Neural progenitor cell (in vitro differentiated cells): Measurements from ENCODE around the gene CRYGN. TPM values are rescaled to one million over a fixed set of nuclear protein-coding genes. Genes with fewer than 3 reads are reported as not detected.
A peak's percentile ranks its signal among the peaks of the same experiment; 100 is the strongest.

Experiments
- DNase-seq: peaks from one replicate; pipeline ENCODE4 v3.0.0-alpha.2; 2016; ENCODE audit warnings: low spot score
- H2AFZ ChIP-seq: fragments of 200-600 bp; sonication (generic); replicated peaks from 2 replicates; pipeline ENCODE4 v1.6.1; 2016; ENCODE audit warnings: antibody characterized with exemption
- H3F3A ChIP-seq: fragments of 200-600 bp; sonication (generic); 2 replicates; pipeline ENCODE4 v1.6.1; 2016; ENCODE audit warnings: antibody characterized with exemption, low read depth
- H3K27ac ChIP-seq: fragments of 200-600 bp; sonication (generic); 2 replicates; pipeline ENCODE4 v1.5.1; 2016; ENCODE audit warnings: mild to moderate bottlenecking
- H3K27me3 ChIP-seq: fragments of 200-600 bp; sonication (generic); 2 replicates; pipeline ENCODE4 v1.6.1; 2016; ENCODE audit warnings: mild to moderate bottlenecking, moderate library complexity
- H3K36me3 ChIP-seq: fragments of 200-600 bp; sonication (generic); 2 replicates; pipeline ENCODE4 v1.5.1; 2016
- H3K4me1 ChIP-seq: fragments of 200-600 bp; sonication (generic); 2 replicates; pipeline ENCODE4 v1.6.1; 2016; ENCODE audit warnings: mixed run types
- H3K4me2 ChIP-seq: fragments of 200-600 bp; sonication (generic); 2 replicates; pipeline ENCODE4 v1.6.1; 2016
- H3K4me3 ChIP-seq: fragments of 200-600 bp; sonication (generic); 2 replicates; pipeline ENCODE4 v1.5.1; 2016
- H3K79me2 ChIP-seq: fragments of 200-600 bp; sonication (generic); 2 replicates; pipeline ENCODE4 v1.6.1; 2016; ENCODE audit warnings: low read depth
- H3K9ac ChIP-seq: fragments of 200-600 bp; sonication (generic); 2 replicates; pipeline ENCODE4 v1.6.1; 2016
- H3K9me3 ChIP-seq: fragments of 200-600 bp; sonication (generic); 2 replicates; pipeline ENCODE4 v1.5.1; 2016; ENCODE audit warnings: low read depth
- H4K20me1 ChIP-seq: fragments of 200-600 bp; sonication (generic); 2 replicates; pipeline ENCODE4 v1.6.1; 2016; ENCODE audit warnings: low read depth
- H3K27ac Mint-ChIP-seq: 3 replicates; pipeline ENCODE4 v1.8.0; 2021; ENCODE audit warnings: mixed read lengths
- H3K27me3 Mint-ChIP-seq: 2 replicates; pipeline ENCODE4 v1.8.0; 2022; ENCODE audit warnings: low read depth, mild to moderate bottlenecking, inconsistent platforms, moderate library complexity, mixed read lengths; ENCODE audit not compliant: insufficient read depth
- H3K36me3 Mint-ChIP-seq: 3 replicates; pipeline ENCODE4 v1.8.0; 2021; ENCODE audit warnings: mixed read lengths
- H3K4me1 Mint-ChIP-seq: 3 replicates; pipeline ENCODE4 v1.8.0; 2021; ENCODE audit warnings: mixed read lengths
- H3K4me3 Mint-ChIP-seq: 3 replicates; pipeline ENCODE4 v1.8.0; 2021; ENCODE audit warnings: mild to moderate bottlenecking, moderate library complexity, mixed read lengths
- H3K9me3 Mint-ChIP-seq: 3 replicates; pipeline ENCODE4 v1.8.0; 2020; ENCODE audit warnings: mixed read lengths
- EZH2 ChIP-seq: fragments of 200-600 bp; sonication (generic); IDR thresholded peaks from 2 replicates; pipeline ENCODE4 v1.6.1; 2017; ENCODE audit warnings: antibody characterized with exemption, mild to moderate bottlenecking, moderate library complexity
- EZH2phosphoT487 ChIP-seq: fragments of 200-600 bp; sonication (generic); IDR thresholded peaks from 2 replicates; pipeline ENCODE4 v1.6.1; 2017; ENCODE audit warnings: antibody characterized with exemption
- total RNA-seq: library from RNA; depleted of rRNA; stranded (reverse); fragments of >200 nt; gene quantifications from 2 replicates; pipeline ENCODE4 v1.2.3, GENCODE V29; 2015; ENCODE audit warnings: low replicate concordance
- TF ChIP-seq, protein P1 (sequence below): fragments of 200-600 bp; sonication (generic); IDR thresholded peaks from 2 replicates; pipeline ENCODE4 v1.5.1; 2017; ENCODE audit warnings: antibody characterized with exemption, mild to moderate bottlenecking

The CRYGN gene
- total RNA-seq, 1 donor from 2014 or later = not detected

DNA sequence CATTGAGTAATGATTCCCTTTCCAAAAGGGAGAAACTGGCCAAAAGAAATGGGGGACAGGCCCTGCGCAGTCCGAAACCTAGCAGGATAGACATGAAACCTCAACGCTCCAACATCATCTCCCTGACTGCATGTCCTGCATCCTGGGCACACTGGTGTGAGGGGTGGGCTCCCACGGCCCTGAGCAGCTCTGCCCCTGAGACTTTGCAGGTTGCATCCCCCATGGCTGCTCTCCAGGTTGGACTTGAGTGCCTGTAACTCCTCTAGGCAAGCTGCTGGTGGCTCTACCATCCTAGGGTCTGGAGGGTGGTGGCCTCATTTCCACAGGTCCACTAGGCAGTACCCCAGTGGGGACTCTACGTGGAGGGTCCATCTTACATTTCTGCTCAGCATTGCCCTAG is 16.3 kb upstream of the CRYGN start:
- peaks cover 9% of the 10 kb centered on the region for H3K27me3 Mint-ChIP-seq
- H3K9ac ChIP-seq = no peak overlapping the region
- no peak for DNase-seq
- H3K27me3 ChIP-seq = no peaks in the 10 kb centered on the region
- peaks cover 10% of the 10 kb centered on the region for H3K9me3 Mint-ChIP-seq
- TF ChIP-seq EZH2 = no peak
- H3K4me3 Mint-ChIP-seq = no peak overlapping the region
- H3K9me3 ChIP-seq = no peaks in the 10 kb centered on the region
- no peaks in the 10 kb centered on the region for H3K36me3 ChIP-seq
- H3K4me2 ChIP-seq = no peak overlapping the region
- H3K27ac ChIP-seq = no peak overlapping the region
- no peaks in the 10 kb centered on the region for H4K20me1 ChIP-seq
- peaks cover 4% of the 10 kb centered on the region for H3K36me3 Mint-ChIP-seq
- H2AFZ ChIP-seq = no peak overlapping the region
- H3F3A ChIP-seq = peaks cover 12% of the 10 kb centered on the region
- H3K4me1 Mint-ChIP-seq = peaks cover 33% of the 10 kb centered on the region
- no peaks in the 10 kb centered on the region for H3K79me2 ChIP-seq
- no peak overlapping the region for H3K27ac Mint-ChIP-seq
- no peak overlapping the region for H3K4me3 ChIP-seq
- H3K4me1 ChIP-seq = peaks cover 25% of the 10 kb centered on the region

DNA sequence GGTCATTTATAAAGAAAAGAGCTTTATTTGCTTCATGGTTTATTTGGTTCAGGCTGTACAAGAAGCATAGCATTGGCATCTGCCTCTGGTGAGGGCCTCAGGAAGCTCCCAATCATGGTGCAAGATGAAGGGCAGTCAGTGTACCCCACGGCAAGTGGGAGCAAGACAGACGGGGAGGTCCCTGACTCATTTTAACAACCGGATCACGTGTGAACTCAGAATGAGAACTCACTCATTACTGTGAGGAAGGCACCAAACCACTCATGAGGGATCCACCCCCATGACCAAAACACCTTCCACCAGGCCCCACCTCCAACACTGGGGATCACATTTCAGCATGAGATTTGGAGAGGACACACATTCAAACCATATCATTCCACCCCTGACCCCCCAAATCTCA is 15.7 kb upstream of the CRYGN start:
- no peak overlapping the region for H3K4me2 ChIP-seq
- H3F3A ChIP-seq = peaks cover 8% of the 10 kb centered on the region
- Mint-ChIP-seq H3K9me3 (peaks cover 6% of the 10 kb centered on the region), H3K4me1 (peaks cover 29% of the 10 kb centered on the region), H3K36me3 (peaks cover 2% of the 10 kb centered on the region), H3K4me3 (no peak overlapping the region), H3K27ac (no peak overlapping the region), H3K27me3 (peaks cover 8% of the 10 kb centered on the region)
- no peak overlapping the region for H2AFZ ChIP-seq
- TF ChIP-seq EZH2 = no peak
- TF ChIP-seq, protein P1, sequence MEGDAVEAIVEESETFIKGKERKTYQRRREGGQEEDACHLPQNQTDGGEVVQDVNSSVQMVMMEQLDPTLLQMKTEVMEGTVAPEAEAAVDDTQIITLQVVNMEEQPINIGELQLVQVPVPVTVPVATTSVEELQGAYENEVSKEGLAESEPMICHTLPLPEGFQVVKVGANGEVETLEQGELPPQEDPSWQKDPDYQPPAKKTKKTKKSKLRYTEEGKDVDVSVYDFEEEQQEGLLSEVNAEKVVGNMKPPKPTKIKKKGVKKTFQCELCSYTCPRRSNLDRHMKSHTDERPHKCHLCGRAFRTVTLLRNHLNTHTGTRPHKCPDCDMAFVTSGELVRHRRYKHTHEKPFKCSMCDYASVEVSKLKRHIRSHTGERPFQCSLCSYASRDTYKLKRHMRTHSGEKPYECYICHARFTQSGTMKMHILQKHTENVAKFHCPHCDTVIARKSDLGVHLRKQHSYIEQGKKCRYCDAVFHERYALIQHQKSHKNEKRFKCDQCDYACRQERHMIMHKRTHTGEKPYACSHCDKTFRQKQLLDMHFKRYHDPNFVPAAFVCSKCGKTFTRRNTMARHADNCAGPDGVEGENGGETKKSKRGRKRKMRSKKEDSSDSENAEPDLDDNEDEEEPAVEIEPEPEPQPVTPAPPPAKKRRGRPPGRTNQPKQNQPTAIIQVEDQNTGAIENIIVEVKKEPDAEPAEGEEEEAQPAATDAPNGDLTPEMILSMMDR = no peak
- DNase-seq = no peak
- no peaks in the 10 kb centered on the region for H3K9me3 ChIP-seq
- no peak overlapping the region for H3K27ac ChIP-seq
- no peaks in the 10 kb centered on the region for H3K27me3 ChIP-seq
- no peak overlapping the region for H3K9ac ChIP-seq
- H3K4me3 ChIP-seq = no peak overlapping the region
- no peaks in the 10 kb centered on the region for H3K79me2 ChIP-seq
- no peaks in the 10 kb centered on the region for H3K36me3 ChIP-seq
- peaks cover 25% of the 10 kb centered on the region for H3K4me1 ChIP-seq
- no peaks in the 10 kb centered on the region for H4K20me1 ChIP-seq

DNA sequence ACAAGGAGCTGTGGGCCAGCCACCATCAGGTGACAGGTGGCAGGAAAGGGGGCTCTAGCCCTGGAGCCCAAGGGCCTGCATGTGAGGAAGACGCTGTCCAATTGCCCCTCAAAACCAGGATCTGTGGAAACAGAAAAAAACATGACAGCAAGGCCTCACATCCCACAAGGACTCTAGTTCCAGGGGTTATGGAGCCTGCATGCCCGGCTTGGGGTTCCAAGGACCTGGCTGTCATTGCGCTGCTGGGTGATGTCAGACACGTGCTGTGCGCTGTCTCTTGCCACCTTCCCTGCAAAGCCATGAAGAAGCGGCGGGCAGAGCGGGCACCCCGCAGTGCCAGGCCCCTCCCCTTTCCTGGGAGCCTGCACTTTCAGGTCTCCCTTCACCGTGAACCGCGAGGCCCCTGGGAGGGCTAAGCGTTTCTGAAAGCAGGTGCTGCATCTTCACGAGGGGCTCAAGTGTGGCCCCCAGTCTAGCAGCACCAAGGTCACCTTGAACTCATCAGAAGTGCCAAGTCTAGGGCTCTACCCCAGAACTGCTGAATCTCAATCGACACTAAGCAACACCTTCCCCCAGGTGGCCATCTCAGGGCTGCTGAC is 15.1 kb upstream of the CRYGN start:
- H3K79me2 ChIP-seq = no peaks in the 10 kb centered on the region
- H3K9me3 Mint-ChIP-seq = peaks cover 4% of the 10 kb centered on the region
- peaks cover 19% of the 10 kb centered on the region for H3K4me1 ChIP-seq
- no peaks in the 10 kb centered on the region for H4K20me1 ChIP-seq
- no peaks in the 10 kb centered on the region for H3K27me3 ChIP-seq
- no peak overlapping the region for H2AFZ ChIP-seq
- no peak overlapping the region for H3K4me3 Mint-ChIP-seq
- H3K9ac ChIP-seq = no peak overlapping the region
- no peak overlapping the region for H3K4me2 ChIP-seq
- H3K9me3 ChIP-seq = no peaks in the 10 kb centered on the region
- peaks cover 2% of the 10 kb centered on the region for H3K36me3 Mint-ChIP-seq
- no peak for DNase-seq
- peak overlapping the region; percentile 7 for H3K27ac Mint-ChIP-seq
- H3F3A ChIP-seq = peaks cover 4% of the 10 kb centered on the region
- TF ChIP-seq, protein P1 = no peak
- TF ChIP-seq EZH2phosphoT487 (no peak), EZH2 (no peak)
- no peak overlapping the region for H3K27ac ChIP-seq
- no peak overlapping the region for H3K4me3 ChIP-seq
- peaks cover 7% of the 10 kb centered on the region for H3K27me3 Mint-ChIP-seq
- peaks cover 23% of the 10 kb centered on the region for H3K4me1 Mint-ChIP-seq
- H3K36me3 ChIP-seq = no peaks in the 10 kb centered on the region

DNA sequence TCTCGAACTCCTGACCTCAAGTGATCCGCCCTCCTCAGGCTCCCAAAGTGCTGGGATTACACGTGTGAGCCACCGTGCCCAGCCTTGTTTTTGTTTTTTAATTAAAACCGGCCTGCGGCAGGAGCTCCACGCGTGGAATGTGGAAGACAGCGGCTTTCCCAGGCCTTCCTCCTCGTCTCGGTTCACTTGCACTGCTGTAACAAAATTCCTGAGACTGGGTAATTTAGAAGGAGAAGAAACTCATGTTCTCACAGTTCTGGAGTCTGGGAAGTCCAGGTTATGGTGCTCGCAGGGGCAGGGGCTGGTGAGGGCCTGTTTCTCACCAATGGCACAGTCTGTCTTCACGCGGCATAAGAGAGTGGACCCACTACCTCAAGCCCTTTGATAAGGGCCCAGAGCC is 14.4 kb upstream of the CRYGN start:
- H3K9me3 Mint-ChIP-seq = peaks cover 4% of the 10 kb centered on the region
- TF ChIP-seq EZH2 (no peak), EZH2phosphoT487 (no peak)
- TF ChIP-seq, protein P1 = no peak
- Histone ChIP-seq H3K9ac (no peak overlapping the region), H3K27ac (no peak overlapping the region), H3K27me3 (no peaks in the 10 kb centered on the region), H3K4me3 (no peak overlapping the region), H3K9me3 (no peaks in the 10 kb centered on the region), H4K20me1 (no peaks in the 10 kb centered on the region), H3K36me3 (no peaks in the 10 kb centered on the region), H3F3A (peaks cover 4% of the 10 kb centered on the region), H3K4me2 (no peak overlapping the region), H3K79me2 (no peaks in the 10 kb centered on the region), H2AFZ (peak overlapping the region; percentile 10), H3K4me1 (peaks cover 13% of the 10 kb centered on the region)
- H3K27me3 Mint-ChIP-seq = peaks cover 10% of the 10 kb centered on the region
- H3K27ac Mint-ChIP-seq = peak overlapping the region; percentile 7
- H3K4me1 Mint-ChIP-seq = peaks cover 18% of the 10 kb centered on the region
- DNase-seq = peak; percentile 38
- H3K36me3 Mint-ChIP-seq = peaks cover 2% of the 10 kb centered on the region
- H3K4me3 Mint-ChIP-seq = no peak overlapping the region
